Measurements from ENCODE around the gene CNTN1. TPM values are rescaled to one million over a fixed set of nuclear protein-coding genes. Genes with fewer than 3 reads are reported as not detected.
"Not testable (repeated sequence)": the region's sequence is repeated elsewhere in the genome, so short reads cannot be mapped to it uniquely, and the experiment has no call there.

CNTN1 gene
- polyA plus RNA-seq, 1 of the 3 experiments (the other 2 are of a cell fraction): 0.13 TPM

GRCh38 chr12:41074473-41074769 lies 382.2 kb downstream of the CNTN1 start:
- Histone ChIP-seq H3K36me3 (replicated peaks in 1 of 2; ENCODE audit: control insufficient read depth in 1 of 2, insufficient read depth in 2 of 2, low read length in 1 of 2) (peaks cover 0 to 3% of the 10 kb centered on the region in 2 experiments), H3K27me3 (ENCODE audit: insufficient read depth) (no peaks in the 10 kb centered on the region), H3K4me1 (ENCODE audit: control insufficient read depth in 1 of 2, insufficient read depth in 2 of 2, low read depth in 1 of 2, low read length in 1 of 2) (no peaks in the 10 kb centered on the region), H3K9ac (no peak overlapping the region), H3K4me3 (ENCODE audit: low read depth in 2 of 2, low read length in 1 of 2) (no peak overlapping the region), H3K9me2 (no peaks in the 10 kb centered on the region), H3K27ac (ENCODE audit: low read depth in 2 of 2, low read length in 1 of 2) (no peak overlapping the region), H4K20me1 (ENCODE audit: insufficient read depth) (no peaks in the 10 kb centered on the region), H3F3A (replicated peaks; ENCODE audit: insufficient read depth) (no peaks in the 10 kb centered on the region), H2AFZ (ENCODE audit: low read depth) (no peak overlapping the region), H3K4me2 (no peak overlapping the region), H3K79me2 (ENCODE audit: insufficient read depth) (no peaks in the 10 kb centered on the region), H3K9me3 (no peaks in the 10 kb centered on the region)
- ChIA-PET CTCF (no interaction called here), POLR2A (no interaction called here)
- TF ChIP-seq, protein P1, sequence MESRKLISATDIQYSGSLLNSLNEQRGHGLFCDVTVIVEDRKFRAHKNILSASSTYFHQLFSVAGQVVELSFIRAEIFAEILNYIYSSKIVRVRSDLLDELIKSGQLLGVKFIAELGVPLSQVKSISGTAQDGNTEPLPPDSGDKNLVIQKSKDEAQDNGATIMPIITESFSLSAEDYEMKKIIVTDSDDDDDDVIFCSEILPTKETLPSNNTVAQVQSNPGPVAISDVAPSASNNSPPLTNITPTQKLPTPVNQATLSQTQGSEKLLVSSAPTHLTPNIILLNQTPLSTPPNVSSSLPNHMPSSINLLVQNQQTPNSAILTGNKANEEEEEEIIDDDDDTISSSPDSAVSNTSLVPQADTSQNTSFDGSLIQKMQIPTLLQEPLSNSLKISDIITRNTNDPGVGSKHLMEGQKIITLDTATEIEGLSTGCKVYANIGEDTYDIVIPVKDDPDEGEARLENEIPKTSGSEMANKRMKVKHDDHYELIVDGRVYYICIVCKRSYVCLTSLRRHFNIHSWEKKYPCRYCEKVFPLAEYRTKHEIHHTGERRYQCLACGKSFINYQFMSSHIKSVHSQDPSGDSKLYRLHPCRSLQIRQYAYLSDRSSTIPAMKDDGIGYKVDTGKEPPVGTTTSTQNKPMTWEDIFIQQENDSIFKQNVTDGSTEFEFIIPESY (IDR thresholded peaks at IDR 0.05; ENCODE audit: borderline replicate concordance, low read depth): no peak
- TF ChIP-seq POLR2AphosphoS5 (IDR thresholded peaks at IDR 0.05; ENCODE audit: low read depth, low read length): no peak
- DNase-seq: no peak
- WGBS (ENCODE audit: low lambda C conversion rate): 50% methylated on average over 3 of the region's 3 CpGs

DNA sequence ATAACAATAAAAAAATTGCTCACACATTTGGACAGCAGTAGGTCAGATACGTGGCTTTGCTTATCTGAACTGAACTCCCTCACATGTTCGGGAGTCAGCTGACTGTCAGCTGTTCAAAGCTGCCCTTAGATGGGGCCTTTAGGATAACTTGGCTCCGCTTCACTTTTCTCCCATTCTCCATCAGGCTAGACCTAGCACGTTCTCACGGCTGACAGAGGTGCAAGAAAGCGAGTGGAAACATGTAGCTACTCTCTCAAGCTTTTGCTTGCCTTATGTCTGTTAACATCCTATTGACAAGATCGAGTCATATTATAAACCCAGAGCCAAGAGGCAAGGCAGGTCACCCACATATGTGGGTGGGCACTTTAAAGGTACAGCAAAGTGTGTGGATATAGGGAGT lies 383.9 kb downstream of the CNTN1 start:
- H3F3A ChIP-seq (replicated peaks; ENCODE audit: insufficient read depth): no peaks in the 10 kb centered on the region
- no peak overlapping the region for H3K27ac ChIP-seq (ENCODE audit: low read depth in 2 of 2, low read length in 1 of 2)
- POLR2A ChIA-PET: no interaction called here
- 47% methylated on average over 7 of the region's 7 CpGs for WGBS (ENCODE audit: low lambda C conversion rate)
- H3K4me3 ChIP-seq (ENCODE audit: low read depth in 2 of 2, low read length in 1 of 2): no peak overlapping the region
- no peak overlapping the region for H3K4me2 ChIP-seq
- H3K9me2 ChIP-seq: no peaks in the 10 kb centered on the region
- H3K36me3 ChIP-seq (replicated peaks in 1 of 2; ENCODE audit: control insufficient read depth in 1 of 2, insufficient read depth in 2 of 2, low read length in 1 of 2): peaks cover 0 to 3% of the 10 kb centered on the region in 2 experiments
- H2AFZ ChIP-seq (ENCODE audit: low read depth): no peak overlapping the region
- TF ChIP-seq NFIC (IDR thresholded peaks at IDR 0.05; ENCODE audit: borderline replicate concordance): no peak
- no peak for TF ChIP-seq PBX3 (IDR thresholded peaks at IDR 0.05)
- no peak for TF ChIP-seq EZH2phosphoT487 (IDR thresholded peaks at IDR 0.05; ENCODE audit: borderline replicate concordance, low read depth)
- no peak for TF ChIP-seq GATA2 (CRISPR knock-in tag; IDR thresholded peaks at IDR 0.05)
- no peak for TF ChIP-seq TCF12 (IDR thresholded peaks at IDR 0.05)
- TF ChIP-seq RFX5 (IDR thresholded peaks at IDR 0.05; ENCODE audit: low read length): no peak
- no peak for TF ChIP-seq RXRA (IDR thresholded peaks at IDR 0.05; ENCODE audit: borderline replicate concordance, low read depth)
- TF ChIP-seq MEF2A (IDR thresholded peaks at IDR 0.05; ENCODE audit: borderline replicate concordance, low read depth): no peak
- TF ChIP-seq YY1 (IDR thresholded peaks at IDR 0.05; ENCODE audit: low read depth): no peak
- no peak for TF ChIP-seq RCOR1 (IDR thresholded peaks at IDR 0.05; ENCODE audit: low read length)
- no peak for TF ChIP-seq TEAD4 (IDR thresholded peaks at IDR 0.05; ENCODE audit: borderline replicate concordance, insufficient read depth)
- no peak for TF ChIP-seq CHD2 (IDR thresholded peaks at IDR 0.05; ENCODE audit: low read length, partially characterized antibody)
- TF ChIP-seq, protein P2, sequence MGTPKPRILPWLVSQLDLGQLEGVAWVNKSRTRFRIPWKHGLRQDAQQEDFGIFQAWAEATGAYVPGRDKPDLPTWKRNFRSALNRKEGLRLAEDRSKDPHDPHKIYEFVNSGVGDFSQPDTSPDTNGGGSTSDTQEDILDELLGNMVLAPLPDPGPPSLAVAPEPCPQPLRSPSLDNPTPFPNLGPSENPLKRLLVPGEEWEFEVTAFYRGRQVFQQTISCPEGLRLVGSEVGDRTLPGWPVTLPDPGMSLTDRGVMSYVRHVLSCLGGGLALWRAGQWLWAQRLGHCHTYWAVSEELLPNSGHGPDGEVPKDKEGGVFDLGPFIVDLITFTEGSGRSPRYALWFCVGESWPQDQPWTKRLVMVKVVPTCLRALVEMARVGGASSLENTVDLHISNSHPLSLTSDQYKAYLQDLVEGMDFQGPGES (IDR thresholded peaks at IDR 0.05; ENCODE audit: low read depth, low read length): no peak
- TF ChIP-seq POLR2AphosphoS5 (IDR thresholded peaks at IDR 0.05; ENCODE audit: low read depth, low read length): no peak
- CTCF ChIA-PET: no interaction called here
- H3K27me3 ChIP-seq (ENCODE audit: insufficient read depth): no peaks in the 10 kb centered on the region
- no peaks in the 10 kb centered on the region for H3K79me2 ChIP-seq (ENCODE audit: insufficient read depth)
- no peaks in the 10 kb centered on the region for H3K9me3 ChIP-seq
- H3K9ac ChIP-seq: no peak overlapping the region
- DNase-seq: no peak
- no peaks in the 10 kb centered on the region for H4K20me1 ChIP-seq (ENCODE audit: insufficient read depth)
- H3K4me1 ChIP-seq (ENCODE audit: control insufficient read depth in 1 of 2, insufficient read depth in 2 of 2, low read depth in 1 of 2, low read length in 1 of 2): no peaks in the 10 kb centered on the region

DNA sequence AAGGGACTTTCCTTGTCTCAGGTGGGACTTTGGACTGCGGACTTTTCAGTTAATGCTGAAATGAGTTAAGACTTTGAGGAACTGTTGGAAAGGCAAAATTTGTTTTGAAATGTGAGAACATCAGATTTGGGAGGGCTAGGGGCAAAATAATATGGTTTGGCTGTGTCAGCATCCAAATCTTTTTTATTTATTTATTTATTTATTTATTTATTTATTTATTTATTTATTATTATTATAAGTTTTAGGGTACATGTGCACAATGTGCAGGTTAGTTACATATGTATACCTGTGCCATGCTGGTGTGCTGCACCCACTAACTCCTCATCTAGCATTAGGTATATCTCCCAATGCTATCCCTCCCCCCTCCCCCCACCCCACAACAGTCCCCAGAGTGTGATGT lies 389.0 kb downstream of the CNTN1 start:
- H3K36me3 ChIP-seq (replicated peaks in 1 of 2; ENCODE audit: control insufficient read depth in 1 of 2, insufficient read depth in 2 of 2, low read length in 1 of 2); H3K4me1 ChIP-seq (ENCODE audit: control insufficient read depth in 1 of 2, insufficient read depth in 2 of 2, low read depth in 1 of 2, low read length in 1 of 2); H3K9me3 ChIP-seq; H3K27ac ChIP-seq (ENCODE audit: low read depth in 2 of 2, low read length in 1 of 2); H3F3A ChIP-seq (replicated peaks; ENCODE audit: insufficient read depth); H4K20me1 ChIP-seq (ENCODE audit: insufficient read depth); H3K27me3 ChIP-seq (ENCODE audit: insufficient read depth); H3K79me2 ChIP-seq (ENCODE audit: insufficient read depth); H3K4me3 ChIP-seq (ENCODE audit: low read depth in 2 of 2, low read length in 1 of 2); H3K9me2 ChIP-seq; CTCF ChIA-PET; H3K9ac ChIP-seq; H2AFZ ChIP-seq (ENCODE audit: low read depth); POLR2A ChIA-PET; H3K4me2 ChIP-seq; DNase-seq: not testable (repeated sequence)
- 0% methylated on average over 1 of the region's 1 CpG for WGBS (ENCODE audit: low lambda C conversion rate)
